Panc1 (cell line): Measurements from ENCODE around the gene PSMB9. TPM values are rescaled to one million over a fixed set of nuclear protein-coding genes. Genes with fewer than 3 reads are reported as not detected.

Source experiments
- ATAC-seq: fragments of 200-7000 bp; cut with Tn5 transposase; 2 replicates; pipeline ENCODE4 v1.9.1; 2020; ENCODE audit warnings: mild to moderate bottlenecking, moderate library complexity
- BruUV-seq: library from RNA; stranded (reverse); fragments of 400-500 nt; replicated peaks from 2 replicates; lab custom pipeline; 2021; lab: Mats Ljungman, UMichigan
- CTCF ChIA-PET: fragments of 300-600 bp; sonication (Branson Sonifier 250); formaldehyde crosslinking; loops from one replicate; lab custom pipeline; 2022; ENCODE audit warnings: antibody characterized with exemption; lab: Charles Lee
- POLR2A ChIA-PET: fragments of 300-600 bp; sonication (Branson Sonifier 250); formaldehyde crosslinking; loops from one replicate; lab custom pipeline; 2022; ENCODE audit warnings: antibody characterized with exemption; lab: Charles Lee
- DNase-seq: peaks from one replicate; pipeline ENCODE4 v3.0.0-alpha.2; 2010; ENCODE audit warnings: low read depth, low spot score
- H3K27ac ChIP-seq: 2 replicates; pipeline ENCODE4 v1.5.1; 2011; ENCODE audit warnings: mild to moderate bottlenecking, low read length, inconsistent platforms
- H3K27me3 ChIP-seq: fragments of 200-500 bp; sonication (Bioruptor generic); 2 replicates; pipeline ENCODE4 v1.6.0; 2014; ENCODE audit warnings: low read length, inconsistent platforms; ENCODE audit not compliant: control insufficient read depth, insufficient read depth
- H3K36me3 ChIP-seq: fragments of 200-500 bp; sonication (Bioruptor generic); 2 replicates; pipeline ENCODE4 v1.5.1; 2014; ENCODE audit warnings: inconsistent platforms, mild to moderate bottlenecking, low read length, moderate library complexity; ENCODE audit not compliant: control insufficient read depth, insufficient read depth
- H3K4me1 ChIP-seq: 2 replicates; pipeline ENCODE4 v1.5.1; 2011; ENCODE audit warnings: inconsistent platforms, mild to moderate bottlenecking, low read length, moderate library complexity; ENCODE audit not compliant: control insufficient read depth, insufficient read depth
- H3K4me3 ChIP-seq, 2 experiments: 2 replicates each; pipeline ENCODE4 v1.5.1; 2011 to 2012; ENCODE audit warnings: low read depth in 2 of 2, low read length in 2 of 2, mild to moderate bottlenecking in 2 of 2, inconsistent platforms in 1 of 2, moderate library complexity in 1 of 2
- H3K9me3 ChIP-seq: fragments of 200-500 bp; sonication (Bioruptor generic); 2 replicates; pipeline ENCODE4 v1.5.1; 2014; ENCODE audit warnings: low read depth, mild to moderate bottlenecking, inconsistent platforms, low read length, moderate library complexity; ENCODE audit not compliant: control insufficient read depth, insufficient read depth
- POLR2AphosphoS5 ChIP-seq: IDR thresholded peaks from 2 replicates; pipeline ENCODE4 v1.6.1; 2012; ENCODE audit warnings: mild to moderate bottlenecking, low read depth, low read length, moderate library complexity
- REST ChIP-seq, 2 experiments: IDR thresholded peaks; 2 replicates each; pipeline ENCODE4 v1.6.1; 2011 to 2012; ENCODE audit warnings: low read depth in 2 of 2, control low read depth in 1 of 2, low read length in 1 of 2, mild to moderate bottlenecking in 1 of 2, moderate library complexity in 1 of 2; ENCODE audit not compliant: insufficient read depth in 1 of 2
- SIN3A ChIP-seq: IDR thresholded peaks from 2 replicates; pipeline ENCODE4 v1.6.1; 2012; ENCODE audit warnings: low read depth, mild to moderate bottlenecking, low read length, moderate library complexity, borderline replicate concordance; ENCODE audit not compliant: insufficient read depth
- TCF7L2 ChIP-seq: IDR thresholded peaks from 2 replicates; pipeline ENCODE4 v1.6.1; 2011; ENCODE audit warnings: mild to moderate bottlenecking, low read depth, low read length, inconsistent platforms
- in situ Hi-C: cut with HindIII; loops from 2 replicates; pipeline ENCODE4 v1.10.0; 2016; ENCODE audit warnings: low sequenced_read_pairs, low pct_unique_long_range_greater_than_20kb
- intact Hi-C: fragments of 100-400 bp; cut with micrococcal nuclease; formaldehyde crosslinking; loops from one replicate; pipeline ENCODE4 v1.10.0; 2022; ENCODE audit not compliant: unreplicated experiment
- total RNA-seq: library from RNA; stranded (reverse); gene quantifications from one replicate; pipeline ENCODE4 v1.2.1, GENCODE V29; 2021; ENCODE audit not compliant: unreplicated experiment
- TF ChIP-seq, protein P1 (sequence below): fragments of 450-650 bp; IDR thresholded peaks from 2 replicates; pipeline ENCODE4 v1.5.1; 2017; ENCODE audit warnings: mild to moderate bottlenecking

Gene PSMB9
- total RNA-seq, 1 experiment from 2014 or later, result 41.5 TPM

- Histone ChIP-seq H3K27me3 (peaks cover 4% of the 10 kb centered on the region; the same call in 1 of the 2 replicates), H3K27ac (no peak overlapping the region), H3K9me3 (no peaks in the 10 kb centered on the region), H3K4me3 (no peak overlapping the region), H3K4me1 (no peaks in the 10 kb centered on the region), H3K36me3 (no peaks in the 10 kb centered on the region)
- TF ChIP-seq SIN3A, result no peak
- TF ChIP-seq REST (IDR thresholded peaks at IDR 0.05; ENCODE audit: insufficient read depth in 1 of 2, low read depth in 2 of 2, low read length in 1 of 2), result no peak
- TF ChIP-seq, protein P1, sequence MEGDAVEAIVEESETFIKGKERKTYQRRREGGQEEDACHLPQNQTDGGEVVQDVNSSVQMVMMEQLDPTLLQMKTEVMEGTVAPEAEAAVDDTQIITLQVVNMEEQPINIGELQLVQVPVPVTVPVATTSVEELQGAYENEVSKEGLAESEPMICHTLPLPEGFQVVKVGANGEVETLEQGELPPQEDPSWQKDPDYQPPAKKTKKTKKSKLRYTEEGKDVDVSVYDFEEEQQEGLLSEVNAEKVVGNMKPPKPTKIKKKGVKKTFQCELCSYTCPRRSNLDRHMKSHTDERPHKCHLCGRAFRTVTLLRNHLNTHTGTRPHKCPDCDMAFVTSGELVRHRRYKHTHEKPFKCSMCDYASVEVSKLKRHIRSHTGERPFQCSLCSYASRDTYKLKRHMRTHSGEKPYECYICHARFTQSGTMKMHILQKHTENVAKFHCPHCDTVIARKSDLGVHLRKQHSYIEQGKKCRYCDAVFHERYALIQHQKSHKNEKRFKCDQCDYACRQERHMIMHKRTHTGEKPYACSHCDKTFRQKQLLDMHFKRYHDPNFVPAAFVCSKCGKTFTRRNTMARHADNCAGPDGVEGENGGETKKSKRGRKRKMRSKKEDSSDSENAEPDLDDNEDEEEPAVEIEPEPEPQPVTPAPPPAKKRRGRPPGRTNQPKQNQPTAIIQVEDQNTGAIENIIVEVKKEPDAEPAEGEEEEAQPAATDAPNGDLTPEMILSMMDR, result no peak
- TF ChIP-seq POLR2AphosphoS5, result no peak
- TF ChIP-seq TCF7L2, result no peak
- no TSS peak for BruUV-seq
- ChIA-PET CTCF (no interaction called here), POLR2A (no interaction called here)
- no peak for DNase-seq
- ATAC-seq, result no peak
- in situ Hi-C loops (no loop called here), intact Hi-C loops (no loop called here)
Observed at GRCh38 chr6:32906539-32906938, 52.5 kb downstream of the PSMB9 start.

DNA sequence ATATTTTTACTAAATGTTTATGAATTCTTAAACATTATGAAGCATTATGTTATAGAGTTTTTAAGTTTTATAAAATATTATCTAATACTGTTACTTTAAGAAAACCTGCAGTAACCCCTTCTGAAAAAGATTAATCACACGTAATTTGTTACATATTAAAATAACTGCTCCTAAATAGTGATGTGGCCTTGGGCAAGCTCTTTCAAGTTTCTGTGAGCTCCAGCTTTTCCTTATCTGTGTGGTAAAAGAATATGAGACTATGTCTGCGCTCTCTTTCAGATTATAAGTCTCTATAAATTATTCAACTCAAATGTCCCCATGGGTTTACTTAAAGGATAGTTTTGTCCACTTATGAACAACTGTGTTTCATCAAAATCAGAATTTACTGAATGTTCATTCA lies 54.9 kb downstream of the PSMB9 start:
- Histone ChIP-seq H3K9me3 (no peaks in the 10 kb centered on the region), H3K4me3 (no peak overlapping the region), H3K27ac (no peak overlapping the region), H3K27me3 (peaks cover 6% of the 10 kb centered on the region; the same call in 1 of the 2 replicates), H3K36me3 (no peaks in the 10 kb centered on the region), H3K4me1 (no peaks in the 10 kb centered on the region)
- BruUV-seq, result no TSS peak
- ChIA-PET CTCF (no interaction called here), POLR2A (no interaction called here)
- intact Hi-C loops, result no loop called here
- in situ Hi-C loops, result no loop called here
- ATAC-seq (no peak), DNase-seq (no peak)
- no peak for TF ChIP-seq TCF7L2

Other genes starting within 250 kb of the PSMB9 start
- gene HLA-DQA1, start 216.8 kb upstream of the PSMB9 start, total RNA-seq, result 0.39 TPM
- 0.51 TPM for gene HLA-DQB1, start 187.5 kb upstream of the PSMB9 start, total RNA-seq
- not detected for gene HLA-DQA2, start 112.8 kb upstream of the PSMB9 start, total RNA-seq
- gene HLA-DQB2, start 90.7 kb upstream of the PSMB9 start, total RNA-seq, result not detected
- gene HLA-DOB, start 37.2 kb upstream of the PSMB9 start, total RNA-seq, result 0.39 TPM
- gene TAP2, start 15.5 kb upstream of the PSMB9 start, total RNA-seq, result 93.6 TPM
- 43.8 TPM for gene PSMB8, start 10.1 kb upstream of the PSMB9 start, total RNA-seq
- 74.7 TPM for gene TAP1, start 488 bp upstream of the PSMB9 start, total RNA-seq
- gene HLA-DMB, start 86.8 kb downstream of the PSMB9 start, total RNA-seq, result 0.44 TPM
- gene HLA-DMA, start 98.9 kb downstream of the PSMB9 start, total RNA-seq, result 2.8 TPM
- gene BRD2, start 114.4 kb downstream of the PSMB9 start, total RNA-seq, result 209 TPM
- gene HLA-DOA, start 155.4 kb downstream of the PSMB9 start, total RNA-seq, result 0.08 TPM
- gene HLA-DPA1, start 219.5 kb downstream of the PSMB9 start, total RNA-seq, result 0.69 TPM
- gene HLA-DPB1, start 221.8 kb downstream of the PSMB9 start, total RNA-seq, result 0.64 TPM